HEK293 (cell line): Measurements from ENCODE around the gene JPH3.
"Not testable (repeated sequence)": the region's sequence is repeated elsewhere in the genome, so short reads cannot be mapped to it uniquely, and the experiment has no call there.

ENCODE experiments used
- CTCF ChIA-PET: fragments of 350-600 bp; formaldehyde crosslinking; extraction: SDS; loops from one replicate; lab custom pipeline; 2021; ENCODE audit warnings: antibody characterized with exemption; lab: Yijun Ruan, JAX
- POLR2A ChIA-PET: fragments of 300-600 bp; formaldehyde crosslinking; extraction: SDS; loops from one replicate; lab custom pipeline; 2020; ENCODE audit warnings: antibody characterized with exemption, inconsistent platforms; lab: Yijun Ruan, JAX
- H3K27ac ChIP-seq: fragments of 200-500 bp; sonication (Bioruptor generic); 2 replicates; pipeline ENCODE4 v1.5.1; 2014; ENCODE audit warnings: low read depth, low read length, control low read depth, inconsistent platforms; ENCODE audit errors: extremely low read depth
- H3K36me3 ChIP-seq, 2 experiments: fragments of 200-500 bp in 1 of 2; sonication (Bioruptor generic) in 1 of 2; 1 replicate in 1 of 2; 2 replicates in 1 of 2; pipeline ENCODE4 v1.5.1; 2014 to 2017; ENCODE audit warnings: inconsistent platforms in 2 of 2, low read length in 2 of 2; ENCODE audit not compliant: control insufficient read depth in 2 of 2, insufficient read depth in 1 of 2
- H3K4me1 ChIP-seq: fragments of 200-500 bp; sonication (Bioruptor generic); 2 replicates; pipeline ENCODE4 v1.5.1; 2014; ENCODE audit warnings: mild to moderate bottlenecking, low read length, inconsistent platforms; ENCODE audit not compliant: control insufficient read depth, insufficient read depth
- H3K4me3 ChIP-seq: 2 replicates; pipeline ENCODE4 v1.5.1; 2011; ENCODE audit warnings: low read depth, mild to moderate bottlenecking, control low read depth, low read length, moderate library complexity
- H3K9me3 ChIP-seq: fragments of 200-500 bp; sonication (Bioruptor generic); 2 replicates; pipeline ENCODE4 v1.5.1; 2014; ENCODE audit warnings: low read depth, low read length, inconsistent platforms; ENCODE audit not compliant: control insufficient read depth, insufficient read depth
- KLF1 ChIP-seq: fragments of 450-650 bp; formaldehyde crosslinking; IDR thresholded peaks from 2 replicates; pipeline ENCODE4 v1.5.1; 2016; ENCODE audit warnings: missing biosample characterization, missing genetic modification characterization
- KLF16 ChIP-seq: fragments of 450-650 bp; formaldehyde crosslinking; IDR thresholded peaks from 2 replicates; pipeline ENCODE4 v1.5.1; 2017; ENCODE audit warnings: missing biosample characterization, missing genetic modification characterization
- SCRT1 ChIP-seq: fragments of 450-650 bp; formaldehyde crosslinking; IDR thresholded peaks from 2 replicates; pipeline ENCODE4 v1.5.1; 2016; ENCODE audit warnings: missing biosample characterization, missing genetic modification characterization, borderline replicate concordance
- ZNF121 ChIP-seq: fragments of 450-650 bp; formaldehyde crosslinking; IDR thresholded peaks from 2 replicates; pipeline ENCODE4 v1.5.1; 2016; ENCODE audit warnings: missing biosample characterization, missing genetic modification characterization
- ZNF133 ChIP-seq: fragments of 450-650 bp; formaldehyde crosslinking; IDR thresholded peaks from 2 replicates; pipeline ENCODE4 v1.5.1; 2016; ENCODE audit warnings: missing biosample characterization, missing genetic modification characterization
- ZNF175 ChIP-seq: fragments of 450-650 bp; formaldehyde crosslinking; IDR thresholded peaks from 2 replicates; pipeline ENCODE4 v1.5.1; 2016; ENCODE audit warnings: missing biosample characterization, missing genetic modification characterization
- ZNF292 ChIP-seq: fragments of 450-650 bp; formaldehyde crosslinking; IDR thresholded peaks from 2 replicates; pipeline ENCODE4 v1.5.1; 2016; ENCODE audit warnings: low read depth, missing biosample characterization, missing genetic modification characterization, borderline replicate concordance
- ZNF335 ChIP-seq: fragments of 450-650 bp; formaldehyde crosslinking; conservative IDR thresholded peaks from 2 replicates; pipeline ENCODE4 v1.5.1; 2016; ENCODE audit warnings: missing biosample characterization, missing genetic modification characterization
- ZNF341 ChIP-seq: fragments of 450-650 bp; formaldehyde crosslinking; IDR thresholded peaks from 2 replicates; pipeline ENCODE4; 2016; ENCODE audit warnings: low read depth, missing biosample characterization, missing genetic modification characterization
- ZNF423 ChIP-seq: fragments of 450-650 bp; formaldehyde crosslinking; IDR thresholded peaks from 2 replicates; pipeline ENCODE4 v1.5.1; 2016; ENCODE audit warnings: missing biosample characterization, missing genetic modification characterization
- ZNF548 ChIP-seq: fragments of 450-650 bp; formaldehyde crosslinking; IDR thresholded peaks from 2 replicates; pipeline ENCODE4 v1.5.1; 2016; ENCODE audit warnings: missing biosample characterization, missing genetic modification characterization
- ZNF658 ChIP-seq: fragments of 450-650 bp; formaldehyde crosslinking; IDR thresholded peaks from 2 replicates; pipeline ENCODE4; 2016; ENCODE audit warnings: missing biosample characterization, missing genetic modification characterization
- ZNF776 ChIP-seq: fragments of 450-650 bp; formaldehyde crosslinking; IDR thresholded peaks from 2 replicates; pipeline ENCODE4 v1.5.0; 2017; ENCODE audit warnings: missing biosample characterization, missing genetic modification characterization, borderline replicate concordance
- ZNF777 ChIP-seq: fragments of 450-650 bp; formaldehyde crosslinking; IDR thresholded peaks from 2 replicates; pipeline ENCODE4 v1.5.1; 2017; ENCODE audit warnings: missing biosample characterization, missing genetic modification characterization, borderline replicate concordance
- TF ChIP-seq, protein P1 (sequence below): fragments of 450-650 bp; formaldehyde crosslinking; IDR thresholded peaks from 2 replicates; pipeline ENCODE4 v1.5.1; 2017; ENCODE audit warnings: missing biosample characterization, missing genetic modification characterization

JPH3 gene

DNA sequence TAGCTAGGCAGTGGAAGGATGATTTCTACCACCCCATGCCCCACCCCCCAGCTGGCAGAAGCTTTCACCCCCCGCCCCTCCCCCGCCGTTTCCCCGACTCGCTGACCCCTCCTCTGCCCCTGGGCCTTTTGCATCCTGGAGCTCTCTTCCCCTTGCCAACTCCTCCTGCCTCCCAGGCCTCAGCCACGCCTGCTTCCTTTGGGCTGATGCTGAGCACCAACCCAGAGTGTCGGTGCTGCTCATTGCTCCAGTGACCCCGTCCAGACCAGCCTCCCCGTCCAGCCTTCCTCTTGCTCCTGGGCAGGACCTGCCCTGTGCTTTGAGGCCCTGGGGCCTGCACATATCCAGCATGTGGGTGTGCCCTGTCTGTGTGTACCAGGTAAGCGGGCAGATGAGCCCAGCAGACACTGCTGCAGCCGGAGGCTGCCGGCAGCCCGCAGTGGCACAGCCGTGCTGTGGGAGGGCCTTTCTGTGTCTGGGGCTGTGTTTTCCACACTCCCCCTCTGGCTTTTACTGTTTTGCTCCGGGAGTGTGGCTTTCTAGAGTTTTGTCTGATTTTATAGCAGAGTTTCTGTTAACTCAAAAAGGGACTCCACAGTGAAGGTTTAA is 72.9 kb downstream of the JPH3 start (continued):
- TF ChIP-seq KLF16 (no peak), ZNF658 (tag by site-specific recombination) (no peak)

DNA sequence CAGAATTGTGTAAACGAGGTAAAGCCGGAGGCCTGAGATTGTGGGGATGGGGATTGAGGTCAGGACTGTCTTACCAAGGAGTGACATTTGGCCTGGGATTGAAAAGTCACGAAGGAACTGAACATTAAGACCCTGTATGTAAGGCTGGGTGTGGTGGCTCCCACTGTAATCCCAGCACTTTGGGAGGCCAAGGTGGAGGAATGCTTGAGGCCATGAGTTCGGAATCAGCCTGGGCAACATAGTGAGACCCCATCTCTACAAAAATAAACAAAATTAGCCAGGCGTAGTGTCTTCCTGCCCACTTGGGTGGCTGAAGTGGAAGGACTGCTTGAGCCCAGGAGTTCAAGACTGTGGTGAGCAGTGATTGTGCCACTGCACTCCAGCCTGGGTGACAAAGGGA is 75.5 kb downstream of the JPH3 start:
- ChIA-PET POLR2A (no interaction called here), CTCF (no interaction called here)
- H3K4me3 ChIP-seq = no peak overlapping the region
- H3K27ac ChIP-seq = no peak overlapping the region
- no peaks in the 10 kb centered on the region for H3K4me1 ChIP-seq
- TF ChIP-seq ZNF292 (no peak), ZNF121 (tag by site-specific recombination) (0 out of 2 replicates have a peak, but pooled peaks have one; percentile 29)
- H3K9me3 ChIP-seq = no peaks in the 10 kb centered on the region
- H3K36me3 ChIP-seq = no peaks in the 10 kb centered on the region

DNA sequence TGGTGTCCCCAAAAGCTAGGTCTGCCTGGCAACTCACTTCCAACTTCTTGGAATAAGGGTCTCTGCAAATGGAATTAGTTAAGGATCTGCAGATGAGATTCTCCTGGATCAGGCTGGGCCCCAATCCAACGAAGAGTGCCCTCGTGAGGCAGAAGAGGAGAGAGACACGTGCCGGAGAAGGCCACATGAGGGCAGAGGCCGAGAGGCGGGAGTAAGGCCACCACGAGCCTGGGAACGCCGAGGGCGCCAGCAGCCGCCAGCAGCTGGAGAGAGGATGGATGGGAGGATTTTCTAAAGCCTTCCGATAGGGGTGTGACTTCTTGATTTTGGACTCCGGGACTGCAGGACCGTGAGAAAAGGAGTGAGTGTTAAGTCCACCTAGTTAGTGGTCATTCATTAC is 76.3 kb downstream of the JPH3 start:
- POLR2A ChIA-PET = no interaction called here
- CTCF ChIA-PET = no interaction called here
- no peaks in the 10 kb centered on the region for H3K9me3 ChIP-seq
- H3K27ac ChIP-seq = no peak overlapping the region
- H3K36me3 ChIP-seq = no peaks in the 10 kb centered on the region
- TF ChIP-seq ZNF548 (no peak), ZNF335 (tag by site-specific recombination) (no peak)
- no peaks in the 10 kb centered on the region for H3K4me1 ChIP-seq
- H3K4me3 ChIP-seq = no peak overlapping the region

DNA sequence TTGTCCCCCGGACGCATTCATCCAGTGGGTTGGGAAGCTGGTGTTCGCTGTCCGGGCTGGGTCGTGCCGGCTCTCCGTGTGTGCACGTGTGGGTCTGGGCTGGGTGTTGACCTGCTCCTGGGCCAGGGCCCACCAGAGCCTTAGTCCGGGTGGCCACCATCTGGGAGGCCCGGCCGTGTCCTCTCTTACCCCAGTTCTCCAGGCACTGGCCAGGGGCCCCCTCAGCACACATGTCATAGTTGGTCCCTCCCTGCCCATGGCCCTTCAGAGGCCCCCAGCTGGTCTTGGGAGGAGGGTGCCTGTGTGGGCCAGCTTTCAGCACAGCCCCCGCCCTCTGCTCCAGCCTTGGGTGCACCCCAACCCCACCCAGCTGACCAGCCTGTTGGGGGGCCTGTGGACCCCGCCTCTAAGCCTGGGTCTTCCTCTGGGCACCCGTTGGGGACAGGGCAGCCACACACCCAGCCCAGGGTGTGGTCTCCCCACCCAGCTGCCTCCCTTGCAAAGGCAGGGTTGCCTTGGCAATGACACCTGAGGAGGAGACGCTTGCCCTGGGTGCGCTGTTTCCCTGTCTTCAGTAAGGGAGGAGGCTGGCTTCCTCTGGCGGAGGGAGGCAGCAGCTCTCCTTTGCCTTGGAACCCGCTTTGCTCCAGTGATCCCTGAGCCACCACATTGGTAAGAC is 77.4 kb downstream of the JPH3 start:
- ChIA-PET POLR2A (no interaction called here), CTCF (interaction anchor here (0.7 kb wide), 1 partner anchor 89 kb away, joined by 4 read pairs; no protein-coding TSS in a partner anchor)
- TF ChIP-seq ZNF175 (tag by site-specific recombination) = no peak
- peak; percentile 99 for TF ChIP-seq KLF1
- TF ChIP-seq ZNF133 = no peak
- TF ChIP-seq, protein P1, sequence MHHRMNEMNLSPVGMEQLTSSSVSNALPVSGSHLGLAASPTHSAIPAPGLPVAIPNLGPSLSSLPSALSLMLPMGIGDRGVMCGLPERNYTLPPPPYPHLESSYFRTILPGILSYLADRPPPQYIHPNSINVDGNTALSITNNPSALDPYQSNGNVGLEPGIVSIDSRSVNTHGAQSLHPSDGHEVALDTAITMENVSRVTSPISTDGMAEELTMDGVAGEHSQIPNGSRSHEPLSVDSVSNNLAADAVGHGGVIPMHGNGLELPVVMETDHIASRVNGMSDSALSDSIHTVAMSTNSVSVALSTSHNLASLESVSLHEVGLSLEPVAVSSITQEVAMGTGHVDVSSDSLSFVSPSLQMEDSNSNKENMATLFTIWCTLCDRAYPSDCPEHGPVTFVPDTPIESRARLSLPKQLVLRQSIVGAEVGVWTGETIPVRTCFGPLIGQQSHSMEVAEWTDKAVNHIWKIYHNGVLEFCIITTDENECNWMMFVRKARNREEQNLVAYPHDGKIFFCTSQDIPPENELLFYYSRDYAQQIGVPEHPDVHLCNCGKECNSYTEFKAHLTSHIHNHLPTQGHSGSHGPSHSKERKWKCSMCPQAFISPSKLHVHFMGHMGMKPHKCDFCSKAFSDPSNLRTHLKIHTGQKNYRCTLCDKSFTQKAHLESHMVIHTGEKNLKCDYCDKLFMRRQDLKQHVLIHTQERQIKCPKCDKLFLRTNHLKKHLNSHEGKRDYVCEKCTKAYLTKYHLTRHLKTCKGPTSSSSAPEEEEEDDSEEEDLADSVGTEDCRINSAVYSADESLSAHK (tag by site-specific recombination) = no peak
- H3K9me3 ChIP-seq = no peaks in the 10 kb centered on the region
- H3K4me3 ChIP-seq = no peak overlapping the region
- H3K27ac ChIP-seq = no peak overlapping the region
- no peaks in the 10 kb centered on the region for H3K4me1 ChIP-seq
- H3K36me3 ChIP-seq = no peaks in the 10 kb centered on the region

DNA sequence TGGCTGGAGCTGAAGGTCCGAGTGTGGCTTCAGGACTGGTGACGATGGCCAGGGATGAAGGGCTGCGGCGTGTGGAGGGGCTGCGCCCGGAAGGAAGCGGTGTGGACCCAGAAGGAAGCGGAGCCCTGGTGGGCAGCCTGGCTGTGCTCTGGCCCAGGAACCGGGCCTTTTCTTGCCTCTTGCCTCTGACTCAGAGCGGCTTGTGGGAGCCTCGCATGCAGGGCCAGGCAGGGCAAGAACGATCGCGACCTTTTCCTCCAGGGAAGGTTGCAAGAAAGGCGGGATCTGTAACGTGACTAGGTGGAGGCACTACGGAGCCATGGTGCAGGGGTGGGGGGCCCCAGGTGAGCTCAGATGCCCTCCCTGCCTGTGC is 78.0 kb downstream of the JPH3 start:
- Histone ChIP-seq H3K4me3 (no peak overlapping the region), H3K27ac (no peak overlapping the region), H3K4me1 (no peaks in the 10 kb centered on the region), H3K36me3 (no peaks in the 10 kb centered on the region), H3K9me3 (no peaks in the 10 kb centered on the region)
- CTCF ChIA-PET = interaction anchor here (0.7 kb wide), 1 partner anchor 90 kb away, joined by 4 read pairs; no protein-coding TSS in a partner anchor
- TF ChIP-seq ZNF776 (no peak), SCRT1 (no peak), ZNF777 (tag by site-specific recombination) (no peak), ZNF341 (tag by site-specific recombination) (no peak), ZNF423 (tag by site-specific recombination) (no peak)
- POLR2A ChIA-PET = no interaction called here

DNA sequence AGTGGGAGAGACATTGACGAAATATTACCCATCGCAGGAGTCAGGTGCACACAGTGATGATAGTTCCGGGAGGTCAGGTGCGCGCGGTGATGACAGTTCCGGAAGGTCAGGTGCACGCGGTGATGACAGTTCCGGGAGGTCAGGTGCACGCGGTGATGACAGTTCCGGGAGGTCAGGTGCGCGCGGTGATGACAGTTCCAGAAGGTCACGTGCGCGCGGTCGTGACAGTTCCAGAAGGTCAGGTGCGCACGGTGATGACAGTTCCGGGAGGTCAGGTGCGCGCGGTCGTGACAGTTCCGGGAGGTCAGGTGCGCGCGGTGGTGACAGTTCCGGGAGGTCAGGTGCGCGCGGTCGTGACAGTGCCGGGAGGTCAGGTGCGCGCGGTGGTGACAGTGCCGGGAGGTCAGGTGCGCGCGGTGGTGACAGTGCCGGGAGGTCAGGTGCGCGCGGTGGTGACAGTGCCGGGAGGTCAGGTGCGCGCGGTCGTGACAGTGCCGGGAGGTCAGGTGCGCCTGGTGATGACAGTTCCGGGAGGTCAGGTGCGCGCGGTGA is 78.8 kb downstream of the JPH3 start:
- H3K27ac ChIP-seq, H3K36me3 ChIP-seq, H3K4me3 ChIP-seq, H3K4me1 ChIP-seq, H3K9me3 ChIP-seq, POLR2A ChIA-PET: not testable (repeated sequence)
- CTCF ChIA-PET = interaction anchor here (0.7 kb wide), 1 partner anchor 454 kb away, joined by 3 read pairs; no protein-coding TSS in a partner anchor
